ENCODE results near the gene KRTAP13-4.

Gene KRTAP13-4, protein sequence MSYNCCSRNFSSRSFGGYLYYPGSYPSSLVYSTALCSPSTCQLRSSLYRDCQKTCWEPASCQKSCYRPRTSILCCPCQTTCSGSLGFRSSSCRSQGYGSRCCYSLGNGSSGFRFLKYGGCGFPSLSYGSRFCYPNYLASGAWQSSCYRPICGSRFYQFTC

DNA sequence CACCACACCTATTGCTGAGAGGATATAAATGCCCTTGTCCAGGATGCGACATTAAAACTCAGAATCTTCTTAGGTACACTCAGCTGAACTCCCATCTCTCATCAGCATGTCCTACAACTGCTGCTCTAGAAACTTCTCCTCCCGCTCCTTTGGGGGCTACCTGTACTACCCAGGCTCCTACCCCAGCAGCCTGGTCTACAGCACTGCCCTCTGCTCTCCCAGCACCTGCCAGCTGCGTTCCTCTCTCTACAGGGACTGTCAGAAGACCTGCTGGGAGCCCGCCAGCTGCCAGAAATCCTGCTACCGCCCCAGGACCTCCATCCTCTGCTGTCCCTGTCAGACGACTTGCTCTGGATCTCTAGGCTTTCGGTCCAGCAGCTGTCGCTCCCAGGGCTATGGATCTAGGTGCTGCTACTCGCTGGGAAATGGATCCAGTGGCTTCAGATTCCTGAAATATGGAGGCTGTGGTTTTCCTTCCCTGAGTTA, at the start of gene KRTAP13-4:
TSS of gene KRTAP13-4 (plus strand) at position 51 of the 486 bp plus-strand sequence. CDS start at position 107, 56 bp downstream.
- in situ Hi-C loops (cut with HindIII; ENCODE audit: low pct_unique_long_range_greater_than_20kb, low sequenced_read_pairs), result no loop called here
- TF ChIP-seq JUND (IDR thresholded peaks at IDR 0.05; ENCODE audit: low read depth), result no peak

GRCh38 chr21:30382201-30382600, 47.8 kb upstream of the KRTAP13-4 start:
- TF ChIP-seq JUND (IDR thresholded peaks at IDR 0.05; ENCODE audit: low read depth), result no peak
- in situ Hi-C loops (cut with HindIII; ENCODE audit: low pct_unique_long_range_greater_than_20kb, low sequenced_read_pairs), result no loop called here
- no peak for DNase-seq (ENCODE audit: low read depth in 1 of 2, low spot score in 1 of 2)

More for the DNA sequence above, at the start of gene KRTAP13-4:
- DNase-seq (ENCODE audit: low read depth in 1 of 2, low spot score in 1 of 2), result no peak

GRCh38 chr21:30391492-30392025, 38.5 kb upstream of the KRTAP13-4 start:
- no peak for DNase-seq (ENCODE audit: low read depth in 1 of 2, low spot score in 1 of 2)
- no peak for TF ChIP-seq JUND (IDR thresholded peaks at IDR 0.05; ENCODE audit: low read depth)
- in situ Hi-C loops (cut with HindIII; ENCODE audit: low pct_unique_long_range_greater_than_20kb, low sequenced_read_pairs), result no loop called here

DNA sequence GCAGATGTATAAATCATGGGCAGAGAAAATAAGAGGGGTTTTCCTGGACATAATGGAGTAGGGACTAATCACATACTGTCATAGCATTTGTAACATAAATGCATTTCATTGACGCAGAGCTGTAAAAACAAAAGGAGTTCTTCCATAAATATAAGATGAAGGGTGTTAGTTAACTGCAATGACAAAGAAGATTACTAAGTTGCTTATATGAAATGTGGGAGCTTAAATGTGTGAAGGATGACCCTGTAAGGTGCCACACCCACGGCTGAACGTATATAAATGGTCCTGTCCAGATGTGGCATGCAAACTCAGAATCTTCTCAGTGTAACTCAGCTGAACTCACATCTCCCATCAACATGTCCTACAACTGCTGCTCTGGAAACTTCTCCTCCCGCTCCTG, 34.3 kb upstream of the KRTAP13-4 start, which contains the start of gene KRTAP13-1:
TSS of gene KRTAP13-1 (plus strand) at position 301 of the 400 bp plus-strand sequence. CDS start at position 357, 56 bp downstream.
- no peak for DNase-seq (ENCODE audit: low read depth in 1 of 2, low spot score in 1 of 2)
- no peak for TF ChIP-seq JUND (IDR thresholded peaks at IDR 0.05; ENCODE audit: low read depth)
- in situ Hi-C loops (cut with HindIII; ENCODE audit: low pct_unique_long_range_greater_than_20kb, low sequenced_read_pairs), result no loop called here

DNA sequence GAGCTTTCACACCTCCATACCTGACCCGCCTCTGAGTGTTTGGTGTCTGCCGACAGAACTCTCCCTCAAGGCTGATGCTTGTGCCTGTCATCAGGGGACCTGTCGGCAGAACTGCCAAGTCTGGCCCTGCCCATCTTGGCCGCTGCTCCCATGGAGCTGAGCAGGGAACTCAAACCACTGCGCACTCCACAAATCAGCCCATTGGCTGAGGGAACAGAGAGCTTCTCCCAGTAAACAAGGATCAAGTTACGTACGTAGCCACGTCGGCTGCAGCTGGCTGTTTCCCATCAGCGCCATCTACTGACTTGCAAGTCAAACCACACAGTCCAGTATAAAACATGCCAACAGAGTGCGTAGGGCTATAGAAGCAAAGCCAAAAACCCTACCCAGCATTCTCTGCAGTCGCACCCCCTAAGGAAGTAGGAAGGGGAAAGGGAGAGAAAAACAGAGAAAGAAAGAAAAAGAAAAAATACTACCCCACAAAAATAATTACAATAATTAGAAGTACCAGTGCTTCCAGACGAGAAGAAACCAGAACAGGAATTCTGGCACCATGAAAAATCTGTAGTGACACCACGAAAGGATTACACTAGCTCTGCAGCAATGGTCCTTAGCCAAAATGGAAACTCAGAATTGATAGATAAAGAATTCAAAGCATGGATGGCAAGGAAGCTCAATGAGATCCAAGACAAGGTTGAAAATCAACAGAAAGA, 21.1 kb upstream of the KRTAP13-4 start:
- peak; percentile 34 to 97 for DNase-seq (ENCODE audit: low read depth in 1 of 2, low spot score in 1 of 2)
- no peak for TF ChIP-seq JUND (IDR thresholded peaks at IDR 0.05; ENCODE audit: low read depth)
- in situ Hi-C loops (cut with HindIII; ENCODE audit: low pct_unique_long_range_greater_than_20kb, low sequenced_read_pairs), result no loop called here

DNA sequence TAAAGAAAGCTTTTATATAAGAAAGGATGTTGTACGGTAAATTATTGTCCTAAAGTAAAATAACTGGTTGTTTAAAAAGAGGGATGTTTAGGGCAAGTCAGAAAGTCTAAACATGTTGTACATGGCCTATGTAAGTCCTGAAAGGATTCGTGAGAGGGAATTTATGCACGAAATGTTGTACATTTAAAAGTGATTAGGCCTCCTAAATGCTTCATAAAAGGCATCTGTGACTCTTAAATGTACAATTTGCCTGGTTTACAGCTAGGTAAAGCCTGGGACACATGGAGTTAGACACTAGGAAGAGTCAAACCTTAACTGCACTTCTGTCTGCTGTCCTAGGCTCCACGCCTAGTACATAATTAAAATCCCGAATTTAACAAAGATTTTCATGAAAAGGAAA, 14.0 kb upstream of the KRTAP13-4 start:
- in situ Hi-C loops (cut with HindIII; ENCODE audit: low pct_unique_long_range_greater_than_20kb, low sequenced_read_pairs), result no loop called here
- TF ChIP-seq JUND (IDR thresholded peaks at IDR 0.05; ENCODE audit: low read depth), result no peak
- no peak for DNase-seq (ENCODE audit: low read depth in 1 of 2, low spot score in 1 of 2)

DNA sequence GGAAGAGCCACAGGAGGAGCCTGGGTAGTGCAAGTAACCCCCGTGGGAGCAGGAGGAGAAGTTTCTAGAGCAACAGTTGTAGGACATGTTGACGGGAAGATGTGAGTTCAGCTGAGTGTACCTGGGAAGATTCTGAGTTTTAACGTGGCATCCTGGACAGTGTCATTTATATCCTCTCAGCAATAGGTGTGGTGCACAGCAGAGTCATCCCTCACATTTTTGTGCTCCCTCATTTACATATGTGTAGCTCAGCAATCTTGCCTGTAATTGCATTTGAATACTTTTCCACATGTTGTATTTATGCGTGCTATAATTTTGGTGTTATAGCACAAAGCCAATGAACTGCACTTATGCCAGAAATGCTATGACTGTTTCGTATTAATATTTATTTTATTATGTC, 4.2 kb upstream of the KRTAP13-4 start, which contains the start of gene KRTAP13-3:
TSS of gene KRTAP13-3 (minus strand) at position 101 of the 400 bp plus-strand sequence. CDS start at position 87, 14 bp downstream.
- TF ChIP-seq JUND (IDR thresholded peaks at IDR 0.05; ENCODE audit: low read depth), result no peak
- in situ Hi-C loops (cut with HindIII; ENCODE audit: low pct_unique_long_range_greater_than_20kb, low sequenced_read_pairs), result no loop called here
- no peak for DNase-seq (ENCODE audit: low read depth in 1 of 2, low spot score in 1 of 2)

DNA sequence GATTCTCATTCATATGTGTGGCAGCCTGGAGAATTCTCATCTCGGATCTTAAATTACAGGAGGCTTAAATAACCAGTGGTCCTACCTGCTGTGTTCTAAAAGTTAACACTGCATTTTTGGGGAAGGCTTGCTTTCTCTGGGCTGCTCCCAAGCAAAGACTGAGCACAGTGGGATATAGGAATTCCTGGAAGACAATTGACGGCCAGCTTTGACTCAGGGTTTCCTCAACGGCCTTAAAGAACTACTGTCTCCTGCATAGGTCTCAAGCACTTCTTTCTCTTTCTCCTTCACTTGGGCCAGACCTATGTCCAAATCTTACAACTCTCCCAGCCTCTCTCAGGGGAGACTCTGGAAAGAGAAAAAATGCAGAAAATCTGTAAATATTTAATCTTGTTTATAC, 3.3 kb upstream of the KRTAP13-4 start:
- no peak for TF ChIP-seq JUND (IDR thresholded peaks at IDR 0.05; ENCODE audit: low read depth)
- in situ Hi-C loops (cut with HindIII; ENCODE audit: low pct_unique_long_range_greater_than_20kb, low sequenced_read_pairs), result no loop called here
- DNase-seq (ENCODE audit: low read depth in 1 of 2, low spot score in 1 of 2), result no peak

GRCh38 chr21:30434033-30434631, 4.1 kb downstream of the KRTAP13-4 start:
- peak in 1 of 2 experiments; percentile 70 for DNase-seq (ENCODE audit: low read depth in 1 of 2, low spot score in 1 of 2)
- TF ChIP-seq JUND (IDR thresholded peaks at IDR 0.05; ENCODE audit: low read depth), result no peak
- in situ Hi-C loops (cut with HindIII; ENCODE audit: low pct_unique_long_range_greater_than_20kb, low sequenced_read_pairs), result no loop called here

GRCh38 chr21:30437010-30437565, 7.1 kb downstream of the KRTAP13-4 start:
- TF ChIP-seq JUND (IDR thresholded peaks at IDR 0.05; ENCODE audit: low read depth), result no peak
- DNase-seq (ENCODE audit: low read depth in 1 of 2, low spot score in 1 of 2), result no peak
- in situ Hi-C loops (cut with HindIII; ENCODE audit: low pct_unique_long_range_greater_than_20kb, low sequenced_read_pairs), result no loop called here

GRCh38 chr21:30439975-30440374, 10.0 kb downstream of the KRTAP13-4 start, which contains the start of gene KRTAP15-1:
Gene KRTAP15-1 (plus strand): TSS chr21:30440275. CDS start chr21:30440328, 53 bp downstream.
- no peak for DNase-seq (ENCODE audit: low read depth in 1 of 2, low spot score in 1 of 2)
- in situ Hi-C loops (cut with HindIII; ENCODE audit: low pct_unique_long_range_greater_than_20kb, low sequenced_read_pairs), result no loop called here
- TF ChIP-seq JUND (IDR thresholded peaks at IDR 0.05; ENCODE audit: low read depth), result no peak

- in situ Hi-C loops (cut with HindIII; ENCODE audit: low pct_unique_long_range_greater_than_20kb, low sequenced_read_pairs), result no loop called here
- no peak for TF ChIP-seq JUND (IDR thresholded peaks at IDR 0.05; ENCODE audit: low read depth)
Observed at GRCh38 chr21:30443226-30443625, 13.2 kb downstream of the KRTAP13-4 start.

More at GRCh38 chr21:30443226-30443625, 13.2 kb downstream of the KRTAP13-4 start:
- peak in 1 of 2 experiments; percentile 53 for DNase-seq (ENCODE audit: low read depth in 1 of 2, low spot score in 1 of 2)
